Measurements from ENCODE around the gene CAV3.

DNA sequence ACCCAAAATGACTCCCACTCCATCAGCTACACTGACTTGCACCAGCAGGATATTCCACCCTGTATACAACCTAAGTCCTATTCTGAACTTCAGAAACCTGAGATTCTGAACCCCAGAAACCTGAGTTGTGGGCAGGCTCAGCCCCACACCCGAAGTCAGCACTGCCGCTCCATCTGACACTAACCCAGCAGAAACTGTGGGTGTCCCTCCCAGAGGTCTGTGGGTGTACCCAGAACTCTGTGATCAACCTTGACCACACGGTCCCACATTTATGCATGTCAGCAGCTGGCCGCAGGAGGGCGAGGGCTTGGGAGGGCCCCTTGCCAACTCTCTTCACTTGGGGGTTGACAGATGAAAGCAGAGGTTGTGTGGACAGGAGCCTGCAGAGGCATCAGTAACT lies 26.5 kb downstream of the CAV3 start:
- TF ChIP-seq POLR2A (IDR thresholded peaks at IDR 0.05; ENCODE audit: low read depth, low read length) (no peak), POLR2AphosphoS5 (IDR thresholded peaks at IDR 0.05; ENCODE audit: low read depth, low read length) (no peak), TAF1 (IDR thresholded peaks at IDR 0.05; ENCODE audit: borderline replicate concordance, low read depth, low read length) (no peak)

Data from GM12892 (cell line).